HG03045 (cell line): Measurements from ENCODE around the gene FRAS1.
"Not testable (repeated sequence)": the region's sequence is repeated elsewhere in the genome, so short reads cannot be mapped to it uniquely, and the experiment has no call there.

Experiments
- ATAC-seq: cut with Tn5 transposase; IDR thresholded peaks from one replicate; pipeline ENCODE4 v1.9.1; 2021; ENCODE audit warnings: mild to moderate bottlenecking, moderate library complexity; ENCODE audit not compliant: unreplicated experiment

FRAS1 gene

DNA sequence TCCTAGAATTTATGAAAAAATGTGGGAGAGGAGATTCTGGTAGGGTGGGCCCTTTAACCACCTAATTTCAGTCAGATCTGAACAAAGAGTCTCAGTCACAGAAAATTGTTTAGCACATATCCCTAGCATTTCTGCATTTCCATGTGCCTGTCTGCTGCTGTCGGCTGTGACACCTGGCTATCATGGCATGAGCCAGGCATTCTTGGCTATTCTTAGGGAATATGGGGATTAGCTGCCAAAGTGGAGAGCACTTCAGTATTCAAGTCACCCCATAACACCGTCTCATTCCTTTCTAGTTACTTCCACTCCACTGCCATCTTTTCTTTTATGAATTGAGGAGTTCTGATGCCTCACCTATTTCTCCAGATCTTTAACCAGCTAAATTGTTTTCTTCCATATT lies 211.5 kb downstream of the FRAS1 start:
- ATAC-seq: no peak

DNA sequence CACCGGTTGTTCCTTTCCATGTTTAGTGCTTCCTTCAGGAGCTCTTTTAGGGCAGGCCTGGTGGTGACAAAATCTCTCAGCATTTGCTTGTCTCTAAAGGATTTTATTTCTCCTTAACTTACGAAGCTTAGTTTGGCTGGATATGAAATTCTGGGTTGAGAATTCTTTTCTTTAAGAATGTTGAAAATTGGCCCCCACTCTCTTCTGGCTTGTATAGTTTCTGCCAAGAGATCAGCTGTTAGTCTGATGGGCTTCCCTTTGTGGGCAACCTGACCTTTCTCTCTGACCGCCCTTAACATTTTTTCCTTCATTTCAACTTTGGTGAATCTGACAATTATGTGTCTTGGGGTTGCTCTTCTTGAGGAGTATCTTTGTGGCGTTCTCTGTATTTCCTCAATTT lies 218.3 kb downstream of the FRAS1 start:
- ATAC-seq: not testable (repeated sequence)

DNA sequence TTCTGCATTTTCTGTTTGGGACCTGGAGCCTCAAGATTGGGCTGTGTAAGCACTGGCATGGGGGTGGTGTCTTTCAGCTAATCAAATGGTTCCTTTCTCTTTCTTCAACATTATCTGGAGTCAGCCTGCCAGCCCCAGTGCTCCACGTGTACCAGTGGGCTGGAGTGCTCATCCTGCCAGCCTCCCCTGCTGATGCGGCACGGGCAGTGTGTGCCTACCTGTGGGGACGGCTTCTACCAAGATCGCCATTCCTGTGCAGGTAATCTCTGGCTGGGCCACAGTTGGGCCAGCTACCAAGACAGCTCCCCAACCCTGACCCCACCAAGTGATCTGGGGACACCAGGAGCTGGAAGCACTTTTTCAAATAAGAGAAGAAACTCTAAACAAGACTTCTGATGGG lies 229.2 kb downstream of the FRAS1 start:
- no peak for ATAC-seq

DNA sequence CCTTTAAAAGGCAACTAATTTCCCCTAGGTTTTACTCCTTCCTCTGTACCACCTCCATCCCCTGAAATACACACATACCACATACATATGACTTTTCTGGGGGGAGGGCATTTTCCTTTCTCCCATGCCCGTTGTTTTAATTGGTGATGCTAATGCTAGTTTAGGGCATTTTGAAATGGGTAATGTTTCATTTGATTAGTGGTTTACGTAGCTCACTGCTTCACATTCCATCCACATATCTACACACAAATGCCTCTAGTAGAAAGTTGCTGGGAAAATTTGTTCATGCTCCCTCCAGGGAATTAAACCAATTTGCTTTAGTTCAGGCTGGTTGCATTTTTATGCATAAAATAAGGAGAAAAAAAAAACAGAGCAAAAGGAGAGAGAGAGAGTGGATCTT lies 231.2 kb downstream of the FRAS1 start:
- ATAC-seq: no peak

GRCh38 chr4:78291277-78291676 lies 234.2 kb downstream of the FRAS1 start:
- ATAC-seq: no peak

GRCh38 chr4:78292341-78292740 lies 235.2 kb downstream of the FRAS1 start:
- ATAC-seq: no peak

DNA sequence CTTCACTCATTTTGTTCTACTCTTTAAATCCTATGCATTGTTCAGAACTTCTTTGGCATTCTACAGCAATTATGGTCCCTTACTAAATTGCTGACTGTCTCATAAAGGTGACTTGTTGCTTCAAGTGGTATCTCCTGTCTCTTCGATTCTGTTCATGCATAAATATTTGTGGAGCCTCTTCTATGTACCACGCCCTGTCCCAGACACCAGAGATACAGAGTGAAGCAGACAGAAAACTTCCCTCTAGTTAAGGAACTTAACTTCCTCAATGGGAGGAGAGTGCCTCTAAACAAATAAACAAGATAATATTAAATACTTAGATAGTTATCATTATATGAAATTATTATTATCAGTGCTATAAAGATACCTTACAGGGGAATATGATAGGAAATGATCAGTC lies 235.7 kb downstream of the FRAS1 start:
- no peak for ATAC-seq

DNA sequence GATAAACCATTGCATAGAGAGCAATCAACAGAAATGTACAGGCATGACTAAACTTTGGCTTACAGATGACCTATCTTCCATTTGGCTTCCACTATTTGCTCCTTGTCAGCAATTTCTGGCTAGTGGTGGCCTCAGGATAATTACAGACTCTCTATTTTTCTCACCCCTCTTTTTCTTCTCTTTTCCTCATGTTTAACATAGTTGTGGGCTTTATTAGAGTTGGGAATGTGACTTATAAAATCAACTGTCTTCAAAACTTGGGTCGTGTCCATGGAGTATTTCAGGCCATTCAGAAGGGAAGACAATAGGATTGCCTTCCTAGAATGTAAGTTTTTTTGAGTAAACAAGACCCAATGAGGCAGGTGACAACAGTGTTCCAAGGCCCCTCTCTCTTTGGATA lies 236.2 kb downstream of the FRAS1 start:
- no peak for ATAC-seq

DNA sequence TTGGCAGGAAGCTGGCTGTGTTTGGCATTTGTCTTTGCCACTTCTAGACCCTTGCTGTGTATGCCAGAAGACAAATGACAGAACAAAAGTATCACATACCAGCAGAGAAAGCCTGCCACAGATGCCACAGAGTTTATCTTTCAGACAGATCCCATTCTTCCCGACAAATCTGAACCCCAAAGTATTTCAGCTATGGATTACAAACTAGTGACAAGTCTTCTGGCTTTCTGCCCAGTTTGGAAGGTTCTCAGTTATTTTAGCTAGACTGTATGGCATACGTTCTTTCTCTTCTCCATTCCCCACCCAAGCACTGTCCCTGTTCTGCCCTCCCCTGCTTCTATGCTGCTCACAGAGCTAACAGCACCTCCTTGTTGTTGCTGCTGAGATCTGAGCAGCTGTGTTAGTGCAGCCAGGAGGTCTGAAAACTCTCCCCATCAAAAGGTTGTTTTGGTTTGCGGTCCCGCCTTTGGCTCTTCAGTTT lies 236.7 kb downstream of the FRAS1 start:
- ATAC-seq: no peak

DNA sequence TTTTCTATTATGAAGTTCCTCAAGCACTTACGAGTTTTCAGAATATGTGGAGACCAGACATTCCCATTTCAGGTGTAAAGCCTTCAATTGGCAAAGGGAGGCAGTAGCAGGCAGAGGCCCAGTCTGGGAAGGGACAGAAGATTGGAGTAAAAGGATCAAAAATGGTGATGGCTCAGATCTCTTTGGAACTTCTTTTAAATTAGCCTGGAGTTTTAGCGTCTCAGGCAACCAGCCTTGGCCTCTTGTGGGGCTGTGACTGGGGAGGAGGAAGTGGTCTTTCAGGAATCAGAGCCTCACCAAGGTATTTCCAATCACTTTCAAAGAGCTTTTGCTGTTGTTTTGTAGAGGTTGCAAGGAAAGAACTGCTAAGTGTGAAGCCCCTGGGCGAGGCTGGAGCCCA lies 239.1 kb downstream of the FRAS1 start:
- ATAC-seq: no peak

GRCh38 chr4:78297116-78297800 lies 240.1 kb downstream of the FRAS1 start:
- no peak for ATAC-seq

GRCh38 chr4:78298618-78299017 lies 241.5 kb downstream of the FRAS1 start:
- no peak for ATAC-seq

DNA sequence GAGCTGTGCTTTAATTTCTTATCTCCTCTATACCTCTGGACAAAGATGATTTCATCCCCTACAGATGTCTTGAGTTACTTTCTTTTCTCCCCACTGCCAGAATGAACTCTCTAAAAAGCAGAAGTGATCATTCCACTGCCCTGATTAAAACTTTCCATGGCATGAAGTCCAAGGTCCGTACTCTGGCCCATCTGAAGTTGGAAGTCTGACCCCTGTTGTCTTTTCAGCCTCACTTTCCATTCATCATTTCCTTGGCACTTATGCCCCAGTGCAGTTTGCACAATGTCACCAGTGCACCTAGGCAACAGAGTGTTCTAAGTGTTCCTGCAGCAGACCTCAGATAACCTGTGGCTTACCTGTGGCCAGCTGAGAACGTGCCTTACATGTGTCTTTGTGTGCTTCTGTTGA lies 242.4 kb downstream of the FRAS1 start:
- no peak for ATAC-seq

DNA sequence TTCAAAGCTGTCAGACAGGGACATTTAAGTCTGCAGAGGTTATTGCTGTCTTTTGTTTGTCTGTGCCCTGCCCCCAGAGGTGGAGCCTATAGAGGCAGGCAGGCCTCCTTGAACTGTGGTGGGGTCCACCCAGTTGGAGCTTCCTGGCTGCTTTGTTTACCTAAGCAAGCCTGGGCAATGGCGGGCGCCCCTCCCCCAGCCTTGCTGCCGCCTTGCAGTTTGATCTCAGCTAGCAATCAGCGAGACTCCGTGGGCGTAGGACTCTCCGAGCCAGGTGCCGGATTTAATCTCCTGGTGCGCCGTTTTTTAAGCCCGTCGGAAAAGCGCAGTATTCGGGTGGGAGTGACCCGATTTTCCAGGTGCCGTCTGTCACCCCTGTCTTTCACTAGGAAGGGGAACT lies 250.1 kb downstream of the FRAS1 start:
- ATAC-seq: not testable (repeated sequence)

GRCh38 chr4:78308517-78308916 lies 251.4 kb downstream of the FRAS1 start:
- no peak for ATAC-seq

DNA sequence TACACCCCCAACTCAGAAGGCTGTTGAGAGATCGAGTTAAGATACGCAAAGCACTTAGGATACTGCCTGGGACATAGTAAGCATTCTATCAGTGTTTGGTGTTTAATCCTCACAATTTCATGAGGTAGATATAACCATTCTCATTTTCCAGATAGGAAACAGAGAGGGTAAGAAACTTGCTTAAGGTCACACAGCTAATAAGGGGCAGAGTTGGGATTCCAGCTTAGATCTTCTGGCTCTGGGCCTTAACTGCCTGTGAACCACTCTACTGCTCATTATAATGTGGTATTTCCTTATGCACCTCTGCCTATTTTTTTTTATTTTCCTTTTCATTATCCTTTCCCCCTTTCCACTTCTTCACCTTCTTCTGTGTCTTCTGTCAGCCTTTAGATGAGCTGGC lies 252.2 kb downstream of the FRAS1 start:
- no peak for ATAC-seq

DNA sequence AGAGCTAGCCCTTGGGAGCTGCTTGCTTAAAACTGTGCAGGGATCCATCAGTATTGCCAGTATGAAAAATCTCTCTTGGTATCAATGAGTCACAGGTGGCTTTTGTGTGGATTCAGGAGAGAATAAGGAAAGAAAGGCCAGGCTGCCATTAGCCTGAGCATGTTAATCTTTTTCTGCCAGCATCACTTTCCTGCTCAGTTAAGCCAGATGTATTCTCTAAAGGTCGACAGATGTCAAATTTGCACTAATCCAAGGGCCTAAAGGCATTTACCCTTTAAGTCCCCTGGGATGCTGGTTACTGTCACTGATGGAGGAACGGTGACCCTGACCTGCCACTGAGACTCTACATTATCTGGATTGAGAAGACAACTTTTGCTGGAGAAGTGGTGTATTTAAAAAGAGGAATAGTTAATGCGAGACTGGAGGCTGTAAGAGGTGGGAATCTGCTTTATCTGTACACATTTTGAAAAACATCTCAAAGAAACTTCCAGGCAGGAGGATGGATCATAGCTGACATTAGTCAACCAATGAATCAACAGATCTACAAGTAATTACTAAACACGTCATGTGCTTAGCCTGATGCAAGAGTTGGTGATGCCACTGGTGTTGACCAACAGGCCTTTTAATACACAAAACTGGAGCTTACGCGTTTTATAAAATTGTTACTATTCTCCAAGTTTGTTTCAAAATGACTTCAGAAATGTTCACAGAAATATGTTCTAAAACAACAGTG lies 253.1 kb downstream of the FRAS1 start:
- ATAC-seq: no peak

- ATAC-seq: no peak
Measured at GRCh38 chr4:78310740-78311115, 253.6 kb downstream of the FRAS1 start.

- ATAC-seq: no peak
Measured at GRCh38 chr4:78311306-78311705, 254.2 kb downstream of the FRAS1 start.

GRCh38 chr4:78312989-78313753 lies 256.0 kb downstream of the FRAS1 start:
- no peak for ATAC-seq

DNA sequence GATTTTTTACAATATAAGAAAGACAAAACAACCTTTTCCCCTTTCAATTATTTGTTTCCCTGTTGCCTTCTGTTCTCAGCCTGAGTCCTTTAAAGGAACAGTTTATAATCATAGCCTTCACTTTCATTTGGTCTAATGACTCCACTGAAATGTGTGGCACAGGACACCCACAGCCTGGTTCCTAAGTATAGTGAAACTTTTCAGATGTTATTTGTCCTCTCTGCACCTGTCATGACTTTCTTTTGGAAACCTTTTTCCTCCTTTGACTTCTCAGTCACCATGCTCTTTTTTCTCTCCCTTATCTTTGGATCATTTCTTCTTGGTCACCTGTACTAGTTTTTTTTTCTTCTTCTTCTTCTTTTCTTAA lies 256.6 kb downstream of the FRAS1 start:
- ATAC-seq: no peak

- no peak for ATAC-seq
Measured at GRCh38 chr4:78318126-78318525, 261.0 kb downstream of the FRAS1 start.
